Measurements from ENCODE around the gene DYDC2.

The DYDC2 gene

DNA sequence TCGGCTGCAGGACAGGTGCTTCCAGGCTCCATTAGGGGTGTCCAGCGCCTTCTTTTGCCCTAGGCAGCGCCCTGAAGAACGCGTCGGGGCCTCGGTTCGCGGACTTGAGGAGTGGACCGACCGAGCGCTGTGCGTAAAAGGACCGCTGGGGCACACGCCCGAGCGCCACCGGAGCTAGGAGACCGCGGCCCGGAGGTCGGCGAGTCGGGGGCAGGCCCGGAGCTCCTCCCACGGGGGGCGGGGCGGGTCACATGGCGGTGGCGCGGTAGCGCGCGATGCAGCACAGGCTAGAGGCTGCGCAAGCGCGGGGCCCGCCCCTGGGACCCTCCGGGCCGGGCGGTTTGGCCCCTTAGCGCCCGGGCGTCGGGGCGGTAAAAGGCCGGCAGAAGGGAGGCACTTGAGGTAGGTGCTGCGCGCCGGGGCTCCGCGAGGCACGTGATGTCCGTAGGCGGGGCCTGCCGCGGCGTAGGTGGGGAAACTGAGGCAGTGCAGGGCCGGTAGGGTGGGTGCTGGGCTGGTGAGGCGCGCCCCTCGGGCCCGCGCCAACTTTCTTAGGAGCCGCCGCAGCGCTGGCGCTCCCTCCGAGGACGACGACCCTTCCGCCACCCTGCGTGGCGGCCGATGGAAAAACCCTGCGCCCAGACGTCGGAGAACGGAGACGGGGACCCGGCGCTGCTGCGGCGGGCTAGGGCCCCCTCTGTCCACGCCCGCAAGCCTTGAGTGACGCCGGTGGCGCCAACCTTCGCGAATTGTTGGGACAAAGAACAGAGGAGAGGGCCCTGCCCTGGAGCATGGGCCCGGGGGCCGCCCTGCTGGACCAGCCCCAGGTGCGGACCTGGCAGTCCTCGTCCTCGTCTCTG, 51.9 kb downstream of the DYDC2 start, which contains the start of gene PRXL2A:
PRXL2A (plus strand) TSS at position 310 of the 860 bp plus-strand sequence. CDS start 11,917 bp downstream, outside the sequence.
- Histone ChIP-seq H3K9ac (ENCODE audit: low read length) (peak within 1 kb of the TSS; percentile 68), H3K4me3 (ENCODE audit: low read length) (peak within 1 kb of the TSS; percentile 74), H3K36me3 (ENCODE audit: control insufficient read depth, insufficient read depth, low read length) (no peaks in the 10 kb centered on the region), H3K4me1 (ENCODE audit: control insufficient read depth, insufficient read depth, low read length) (peaks cover 14% of the 10 kb centered on the region), H3K27ac (ENCODE audit: low read depth, low read length) (peak within 1 kb of the TSS; percentile 83), H3K27me3 (ENCODE audit: control insufficient read depth, insufficient read depth, low read length) (no peaks in the 10 kb centered on the region)

DNA sequence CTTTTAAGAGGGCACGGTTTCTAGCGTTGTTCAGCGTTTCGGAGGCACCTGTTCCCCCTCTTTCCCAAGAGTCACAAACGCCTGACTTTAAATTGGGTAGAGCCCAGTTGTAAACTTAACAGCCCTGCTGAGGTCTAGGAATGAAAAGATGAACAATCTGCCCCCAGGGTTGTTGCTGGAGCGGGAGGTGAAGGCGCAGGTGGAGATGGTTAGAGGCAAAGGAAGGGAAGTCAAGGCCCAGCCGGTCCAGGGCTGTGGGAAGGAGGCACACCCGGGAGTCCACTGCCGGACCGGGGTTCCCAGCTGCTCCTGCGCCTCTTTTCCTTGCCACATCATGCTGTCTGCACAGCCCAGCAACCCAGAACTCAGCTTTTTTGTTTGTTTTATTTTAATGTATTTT, 52.5 kb downstream of the DYDC2 start:
- peak overlapping the region; percentile 74 for H3K4me3 ChIP-seq (ENCODE audit: low read length)
- H3K36me3 ChIP-seq (ENCODE audit: control insufficient read depth, insufficient read depth, low read length), result no peaks in the 10 kb centered on the region
- peak overlapping the region; percentile 83 for H3K27ac ChIP-seq (ENCODE audit: low read depth, low read length)
- no peak overlapping the region for H3K9ac ChIP-seq (ENCODE audit: low read length)
- peaks cover 21% of the 10 kb centered on the region for H3K4me1 ChIP-seq (ENCODE audit: control insufficient read depth, insufficient read depth, low read length)
- H3K27me3 ChIP-seq (ENCODE audit: control insufficient read depth, insufficient read depth, low read length), result no peaks in the 10 kb centered on the region

DNA sequence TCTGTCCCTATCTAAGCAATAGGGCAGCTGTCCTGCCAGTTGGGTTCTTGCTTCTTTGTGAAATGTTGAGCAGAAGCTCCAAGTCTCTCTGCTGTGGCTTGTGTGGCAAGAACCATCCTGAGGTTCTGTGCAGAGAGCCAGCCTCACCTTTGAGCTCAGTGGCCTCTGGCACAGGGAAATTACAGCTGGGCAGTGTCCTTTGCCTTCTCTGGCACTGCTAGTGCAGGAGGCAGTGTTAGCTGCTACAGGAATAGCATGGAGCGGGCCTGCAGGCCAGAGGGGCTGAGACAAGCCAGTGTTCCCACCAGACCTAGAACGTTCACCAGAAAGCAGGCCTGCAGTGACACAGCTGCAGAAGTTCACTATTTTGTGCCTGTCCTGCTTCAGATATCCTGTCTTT, 53.5 kb downstream of the DYDC2 start:
- Histone ChIP-seq H3K4me1 (ENCODE audit: control insufficient read depth, insufficient read depth, low read length) (peaks cover 24% of the 10 kb centered on the region), H3K36me3 (ENCODE audit: control insufficient read depth, insufficient read depth, low read length) (no peaks in the 10 kb centered on the region), H3K27ac (ENCODE audit: low read depth, low read length) (peak overlapping the region; percentile 83), H3K27me3 (ENCODE audit: control insufficient read depth, insufficient read depth, low read length) (no peaks in the 10 kb centered on the region), H3K4me3 (ENCODE audit: low read length) (peak overlapping the region; percentile 7), H3K9ac (ENCODE audit: low read length) (no peak overlapping the region)

DNA sequence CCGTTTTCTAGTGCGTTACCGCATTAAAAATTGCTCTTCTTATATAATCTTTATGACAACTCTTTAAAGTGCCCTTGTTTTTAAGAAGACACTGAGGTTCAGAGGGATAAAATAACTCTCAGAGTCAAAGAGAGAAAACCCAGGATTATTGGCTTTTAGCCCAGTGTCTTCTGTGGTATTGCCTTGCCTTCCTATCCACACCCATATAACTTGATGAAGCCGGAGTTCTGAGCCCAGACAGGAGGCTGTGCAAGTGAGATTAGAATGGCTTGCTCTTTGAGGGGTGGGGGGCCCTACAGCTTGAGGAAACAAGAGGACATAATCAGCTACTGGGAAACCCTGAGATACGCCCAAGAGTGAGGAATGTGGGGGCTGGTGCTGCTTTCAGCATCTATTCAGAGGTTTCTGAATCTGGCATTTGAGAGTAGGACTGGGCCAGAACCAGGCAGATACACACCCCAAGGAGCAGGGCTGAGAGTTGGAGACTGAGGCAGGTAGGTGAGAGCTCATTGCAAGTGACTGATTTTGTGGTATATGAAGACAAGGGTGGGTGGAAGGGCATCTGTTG, 54.1 kb downstream of the DYDC2 start:
- peak overlapping the region; percentile 83 for H3K27ac ChIP-seq (ENCODE audit: low read depth, low read length)
- H3K36me3 ChIP-seq (ENCODE audit: control insufficient read depth, insufficient read depth, low read length), result no peaks in the 10 kb centered on the region
- no peaks in the 10 kb centered on the region for H3K27me3 ChIP-seq (ENCODE audit: control insufficient read depth, insufficient read depth, low read length)
- peak overlapping the region; percentile 7 for H3K4me3 ChIP-seq (ENCODE audit: low read length)
- H3K9ac ChIP-seq (ENCODE audit: low read length), result no peak overlapping the region
- H3K4me1 ChIP-seq (ENCODE audit: control insufficient read depth, insufficient read depth, low read length), result peaks cover 29% of the 10 kb centered on the region

DNA sequence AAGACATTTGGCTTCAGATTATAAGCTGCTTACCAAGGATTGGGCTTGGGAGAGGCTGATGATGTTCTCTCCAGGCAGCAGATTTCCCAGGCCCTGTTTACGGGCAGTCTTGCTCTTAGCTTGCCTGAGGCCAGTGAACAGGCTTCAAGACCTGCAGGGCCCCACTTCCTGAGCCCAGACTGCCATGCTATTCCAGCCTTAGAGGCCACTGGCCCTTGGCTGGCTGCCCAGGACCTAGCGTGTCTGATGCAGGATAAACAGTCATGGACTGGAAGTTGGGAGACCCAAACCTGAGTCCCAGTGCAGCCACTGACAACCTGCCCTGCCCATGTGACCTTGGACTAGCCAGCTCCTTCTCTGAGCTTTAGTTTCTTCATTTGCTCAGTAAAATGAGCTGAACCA, 54.7 kb downstream of the DYDC2 start:
- Histone ChIP-seq H3K4me1 (ENCODE audit: control insufficient read depth, insufficient read depth, low read length) (peaks cover 35% of the 10 kb centered on the region), H3K4me3 (ENCODE audit: low read length) (no peak overlapping the region), H3K9ac (ENCODE audit: low read length) (no peak overlapping the region), H3K36me3 (ENCODE audit: control insufficient read depth, insufficient read depth, low read length) (no peaks in the 10 kb centered on the region), H3K27me3 (ENCODE audit: control insufficient read depth, insufficient read depth, low read length) (no peaks in the 10 kb centered on the region), H3K27ac (ENCODE audit: low read depth, low read length) (no peak overlapping the region)

DNA sequence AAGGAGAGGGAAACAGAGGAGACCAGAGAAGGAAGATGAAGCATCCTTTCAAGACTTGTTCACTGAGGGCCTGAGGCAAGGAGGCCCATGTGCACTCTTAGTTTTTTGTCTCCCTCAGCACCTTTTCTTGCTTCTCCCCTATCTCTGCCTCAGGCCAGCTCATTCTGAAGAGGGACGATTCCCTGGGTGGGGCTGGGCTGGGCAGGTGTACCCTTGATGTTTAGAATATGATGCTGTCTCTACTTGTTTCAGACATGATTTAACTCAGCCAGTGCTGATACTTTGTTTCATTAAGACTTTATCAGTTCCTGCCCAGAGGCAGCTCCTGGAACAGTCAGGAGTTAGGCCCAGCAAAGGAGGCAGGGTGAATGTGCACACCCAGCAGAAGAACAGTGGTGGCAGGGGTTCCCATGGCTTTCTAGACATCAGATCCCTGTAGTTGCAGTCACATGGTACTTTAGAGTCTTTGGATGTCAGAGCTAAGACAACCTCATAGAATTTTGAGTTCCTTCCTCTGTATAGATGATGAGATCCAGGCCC, 55.2 kb downstream of the DYDC2 start:
- no peak overlapping the region for H3K27ac ChIP-seq (ENCODE audit: low read depth, low read length)
- peaks cover 38% of the 10 kb centered on the region for H3K4me1 ChIP-seq (ENCODE audit: control insufficient read depth, insufficient read depth, low read length)
- no peaks in the 10 kb centered on the region for H3K36me3 ChIP-seq (ENCODE audit: control insufficient read depth, insufficient read depth, low read length)
- no peak overlapping the region for H3K9ac ChIP-seq (ENCODE audit: low read length)
- H3K4me3 ChIP-seq (ENCODE audit: low read length), result no peak overlapping the region
- H3K27me3 ChIP-seq (ENCODE audit: control insufficient read depth, insufficient read depth, low read length), result no peaks in the 10 kb centered on the region

DNA sequence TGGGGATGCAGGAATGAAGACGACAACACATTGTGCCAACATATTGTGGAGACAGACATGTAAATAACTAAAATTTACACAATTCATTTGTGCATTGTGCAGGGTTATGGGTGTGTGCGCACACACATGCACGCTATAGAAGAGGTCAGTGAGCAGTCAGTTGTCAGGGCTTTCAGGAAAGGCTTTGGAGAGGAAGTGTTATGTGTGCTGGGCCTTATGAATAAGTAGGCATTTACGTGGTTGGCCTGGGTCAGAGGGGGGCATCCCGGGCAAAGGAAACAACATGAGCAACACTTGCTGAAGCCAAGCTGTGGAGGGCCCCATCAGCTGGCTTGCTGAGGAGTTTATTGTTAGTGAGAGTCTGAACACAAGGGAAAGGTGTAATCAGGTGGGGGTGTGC, 55.9 kb downstream of the DYDC2 start:
- Histone ChIP-seq H3K27ac (ENCODE audit: low read depth, low read length) (no peak overlapping the region), H3K4me3 (ENCODE audit: low read length) (no peak overlapping the region), H3K9ac (ENCODE audit: low read length) (no peak overlapping the region), H3K27me3 (ENCODE audit: control insufficient read depth, insufficient read depth, low read length) (no peaks in the 10 kb centered on the region), H3K4me1 (ENCODE audit: control insufficient read depth, insufficient read depth, low read length) (peaks cover 39% of the 10 kb centered on the region), H3K36me3 (ENCODE audit: control insufficient read depth, insufficient read depth, low read length) (no peaks in the 10 kb centered on the region)

DNA sequence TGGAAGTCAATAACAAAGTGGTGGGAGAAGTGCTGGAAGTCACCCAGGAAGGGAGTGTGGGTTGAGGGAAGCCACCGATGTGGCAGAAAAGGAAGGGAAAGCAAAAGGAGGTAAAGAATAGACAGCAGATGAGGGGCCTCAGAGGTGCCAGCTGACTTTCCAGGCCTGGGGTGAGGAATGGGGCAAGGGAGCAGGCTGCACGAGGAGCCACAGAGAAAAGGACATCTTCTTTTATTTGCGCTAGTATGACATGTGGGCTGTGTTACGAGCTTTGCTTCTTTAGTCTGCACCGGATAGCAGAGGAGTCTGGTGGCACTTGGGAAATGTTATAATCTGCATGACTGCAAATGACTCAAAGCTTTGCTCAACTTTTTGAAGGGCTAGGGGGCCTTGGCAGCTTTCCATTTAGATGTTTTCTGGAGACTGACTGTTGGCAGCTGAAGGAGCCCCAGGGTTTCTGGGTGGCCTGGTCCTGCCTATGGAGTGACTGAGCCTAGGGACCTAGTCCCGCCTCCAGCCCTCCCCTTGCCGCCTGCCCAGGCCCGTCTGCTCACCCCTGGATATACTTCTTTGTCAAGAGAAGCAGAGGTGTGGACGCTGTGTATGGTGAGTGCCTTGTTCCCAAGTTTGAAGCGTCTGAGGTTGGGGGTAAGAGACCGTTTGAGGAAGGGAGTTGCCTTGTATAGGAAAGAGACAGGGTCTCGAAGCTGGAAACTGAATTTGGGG, 56.9 kb downstream of the DYDC2 start:
- H3K4me1 ChIP-seq (ENCODE audit: control insufficient read depth, insufficient read depth, low read length), result peaks cover 37% of the 10 kb centered on the region
- no peak overlapping the region for H3K9ac ChIP-seq (ENCODE audit: low read length)
- H3K36me3 ChIP-seq (ENCODE audit: control insufficient read depth, insufficient read depth, low read length), result no peaks in the 10 kb centered on the region
- H3K27ac ChIP-seq (ENCODE audit: low read depth, low read length), result no peak overlapping the region
- H3K27me3 ChIP-seq (ENCODE audit: control insufficient read depth, insufficient read depth, low read length), result no peaks in the 10 kb centered on the region
- no peak overlapping the region for H3K4me3 ChIP-seq (ENCODE audit: low read length)

DNA sequence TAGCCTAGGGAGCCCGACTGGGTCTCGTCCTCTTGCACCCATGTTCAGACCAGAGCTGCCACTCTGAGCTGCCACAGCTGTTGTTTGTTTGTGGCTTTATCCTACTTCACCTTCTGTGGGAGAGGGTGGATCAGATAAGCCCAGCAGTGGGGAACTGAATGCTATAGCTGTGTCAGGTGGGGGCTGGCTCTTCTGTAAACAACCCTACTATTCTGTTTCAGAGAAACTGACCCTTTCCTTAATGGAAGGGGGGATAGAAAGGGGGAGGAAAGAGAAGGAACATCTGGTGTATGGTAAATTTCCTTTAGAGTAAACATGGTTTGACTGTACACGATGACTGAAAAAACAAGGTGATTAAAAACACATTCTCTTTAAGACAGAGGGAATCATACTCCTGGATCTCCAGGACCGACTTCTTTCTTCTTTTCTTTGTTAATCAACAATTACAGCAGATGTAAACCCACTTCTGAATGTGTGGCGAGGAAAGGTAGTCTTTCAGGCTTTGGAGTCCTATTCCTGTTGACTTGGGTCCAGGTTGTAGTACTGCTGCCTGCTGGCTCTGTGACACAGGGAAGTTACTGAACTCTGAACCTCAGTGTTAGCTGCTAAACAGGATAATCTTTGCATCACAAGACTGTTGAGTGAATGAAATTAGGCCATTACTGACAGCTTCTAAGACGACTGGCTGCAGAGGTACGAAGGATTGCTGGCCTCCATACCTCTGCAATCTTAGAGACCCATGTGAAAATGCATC, 57.7 kb downstream of the DYDC2 start:
- Histone ChIP-seq H3K27me3 (ENCODE audit: control insufficient read depth, insufficient read depth, low read length) (no peaks in the 10 kb centered on the region), H3K9ac (ENCODE audit: low read length) (no peak overlapping the region), H3K36me3 (ENCODE audit: control insufficient read depth, insufficient read depth, low read length) (no peaks in the 10 kb centered on the region), H3K4me3 (ENCODE audit: low read length) (no peak overlapping the region), H3K27ac (ENCODE audit: low read depth, low read length) (peak overlapping the region; percentile 10), H3K4me1 (ENCODE audit: control insufficient read depth, insufficient read depth, low read length) (peaks cover 37% of the 10 kb centered on the region)

DNA sequence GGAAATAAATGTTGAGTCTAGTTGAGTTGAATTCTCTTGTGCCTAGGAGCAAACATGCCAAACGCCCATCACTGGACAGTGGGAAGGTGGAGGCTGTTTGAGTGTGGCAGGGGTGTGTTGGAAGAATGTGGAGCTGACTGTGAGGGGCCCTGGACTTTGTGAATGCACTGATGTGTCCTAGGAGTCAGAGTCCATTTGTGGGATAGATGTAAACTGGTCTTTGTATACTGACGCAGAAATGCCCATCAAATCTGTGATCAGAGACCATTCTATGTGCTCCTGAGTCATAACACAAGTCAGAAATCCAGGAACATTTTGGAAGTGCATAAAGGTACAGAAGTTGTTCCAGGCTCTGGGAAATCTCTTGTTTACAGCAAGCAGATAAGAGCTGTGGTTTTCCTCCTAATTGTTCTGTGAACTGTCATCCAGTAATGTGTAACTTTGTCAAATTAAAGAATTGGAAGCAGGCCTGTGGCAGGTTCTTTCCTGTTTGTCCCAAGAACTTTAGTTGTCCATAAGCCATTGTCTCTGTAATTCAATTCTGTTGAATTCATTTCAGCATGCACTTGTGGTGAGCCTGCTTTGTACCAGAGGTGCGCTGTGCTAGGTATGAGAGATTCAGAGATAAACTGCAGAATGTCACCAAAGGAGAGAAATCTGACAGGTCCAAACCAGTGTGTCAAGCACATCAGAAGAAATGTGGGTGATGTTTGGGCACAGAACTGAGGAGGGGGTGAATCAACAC, 59.3 kb downstream of the DYDC2 start:
- H3K36me3 ChIP-seq (ENCODE audit: control insufficient read depth, insufficient read depth, low read length), result no peaks in the 10 kb centered on the region
- H3K4me1 ChIP-seq (ENCODE audit: control insufficient read depth, insufficient read depth, low read length), result peaks cover 33% of the 10 kb centered on the region
- H3K9ac ChIP-seq (ENCODE audit: low read length), result no peak overlapping the region
- H3K27ac ChIP-seq (ENCODE audit: low read depth, low read length), result peak overlapping the region; percentile 88
- no peaks in the 10 kb centered on the region for H3K27me3 ChIP-seq (ENCODE audit: control insufficient read depth, insufficient read depth, low read length)
- no peak overlapping the region for H3K4me3 ChIP-seq (ENCODE audit: low read length)

DNA sequence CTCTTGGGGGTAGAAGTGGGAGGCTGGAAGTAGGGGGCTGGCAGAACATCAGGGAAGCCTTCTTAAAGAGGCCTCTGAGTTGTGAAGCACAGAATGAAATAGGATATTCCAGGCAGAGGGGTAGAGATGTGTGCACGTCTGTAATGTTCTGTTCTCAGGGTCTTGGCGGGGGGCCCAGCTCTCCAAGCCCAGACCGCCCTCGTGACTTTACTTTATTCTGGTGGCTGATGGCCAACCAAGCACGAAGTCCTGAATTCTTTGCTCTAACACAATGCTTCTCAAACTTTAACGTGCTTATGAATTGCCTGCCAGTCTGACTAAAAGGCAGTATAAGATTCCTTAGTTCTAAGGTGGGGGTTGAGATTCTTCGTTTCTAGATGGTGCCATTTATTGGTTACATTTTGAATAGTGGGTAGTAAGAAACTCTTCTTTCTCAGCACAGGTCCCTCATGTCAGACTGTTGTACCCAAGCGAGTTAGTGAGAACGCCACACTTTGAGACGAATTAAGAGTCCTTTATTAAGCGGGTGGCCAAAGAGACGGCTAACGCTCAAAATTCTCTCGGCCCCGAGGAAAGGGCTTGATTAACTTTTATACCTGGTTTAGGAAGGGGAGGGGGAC, 60.0 kb downstream of the DYDC2 start:
- no peaks in the 10 kb centered on the region for H3K36me3 ChIP-seq (ENCODE audit: control insufficient read depth, insufficient read depth, low read length)
- H3K9ac ChIP-seq (ENCODE audit: low read length), result no peak overlapping the region
- no peak overlapping the region for H3K4me3 ChIP-seq (ENCODE audit: low read length)
- peak overlapping the region; percentile 88 for H3K27ac ChIP-seq (ENCODE audit: low read depth, low read length)
- no peaks in the 10 kb centered on the region for H3K27me3 ChIP-seq (ENCODE audit: control insufficient read depth, insufficient read depth, low read length)
- H3K4me1 ChIP-seq (ENCODE audit: control insufficient read depth, insufficient read depth, low read length), result peaks cover 33% of the 10 kb centered on the region
